DOHH2 (cell line): Measurements from ENCODE around the gene SIRT2.
"Not testable (repeated sequence)": the region's sequence is repeated elsewhere in the genome, so short reads cannot be mapped to it uniquely, and the experiment has no call there.

ENCODE experiments used
- H3F3A ChIP-seq: fragments of 200-600 bp; sonication (generic), shearing (Covaris generic); 2 replicates; pipeline ENCODE4 v1.6.0; 2016; ENCODE audit warnings: antibody characterized with exemption, mild to moderate bottlenecking; ENCODE audit not compliant: control insufficient read depth, insufficient read depth
- H3K27ac ChIP-seq: fragments of 200-600 bp; sonication (generic); 2 replicates; pipeline ENCODE4 v1.5.1; 2014; ENCODE audit warnings: low read depth, mild to moderate bottlenecking, low read length, moderate library complexity
- H3K27me3 ChIP-seq: fragments of 200-600 bp; sonication (generic); 2 replicates; pipeline ENCODE4 v1.6.1; 2014; ENCODE audit warnings: mild to moderate bottlenecking, low read length, mixed read lengths; ENCODE audit not compliant: control insufficient read depth
- H3K36me3 ChIP-seq: fragments of 200-600 bp; sonication (generic); 2 replicates; pipeline ENCODE4 v1.6.1; 2014; ENCODE audit warnings: mild to moderate bottlenecking, low read length, moderate library complexity, mixed read lengths; ENCODE audit not compliant: control insufficient read depth
- H3K4me1 ChIP-seq: fragments of 200-600 bp; sonication (generic); 2 replicates; pipeline ENCODE4 v1.6.1; 2014; ENCODE audit warnings: mild to moderate bottlenecking, low read length, mixed read lengths; ENCODE audit not compliant: control insufficient read depth
- H3K4me2 ChIP-seq: fragments of 200-600 bp; sonication (generic); 2 replicates; pipeline ENCODE4 v1.6.0; 2014; ENCODE audit warnings: mild to moderate bottlenecking, low read length, moderate library complexity
- H3K4me3 ChIP-seq: fragments of 200-600 bp; sonication (generic); 2 replicates; pipeline ENCODE4 v1.5.1; 2014; ENCODE audit warnings: mild to moderate bottlenecking, low read length, mixed read lengths
- H3K79me2 ChIP-seq: fragments of 200-600 bp; sonication (generic); 2 replicates; pipeline ENCODE4 v1.6.1; 2014; ENCODE audit warnings: mild to moderate bottlenecking, low read length, mixed read lengths; ENCODE audit not compliant: control insufficient read depth
- H3K9me2 ChIP-seq: fragments of 200-600 bp; sonication (generic); replicated peaks from 2 replicates; pipeline ENCODE4 v1.6.1; 2014; ENCODE audit warnings: mild to moderate bottlenecking, low read length, mixed read lengths; ENCODE audit not compliant: control insufficient read depth
- H3K9me3 ChIP-seq: fragments of 200-600 bp; sonication (generic); 2 replicates; pipeline ENCODE4 v1.6.1; 2014; ENCODE audit warnings: antibody characterized with exemption, low read length, mixed read lengths; ENCODE audit not compliant: control insufficient read depth, insufficient read depth
- H4K20me1 ChIP-seq: fragments of 200-600 bp; sonication (generic); 2 replicates; pipeline ENCODE4 v1.6.0; 2014; ENCODE audit warnings: low read depth, mild to moderate bottlenecking, antibody characterized with exemption, low read length, moderate library complexity; ENCODE audit not compliant: control insufficient read depth, insufficient read depth
- EZH2phosphoT487 ChIP-seq: fragments of 200-600 bp; sonication (generic); IDR thresholded peaks from 2 replicates; pipeline ENCODE4 v1.6.1; 2017; ENCODE audit warnings: borderline replicate concordance, mild to moderate bottlenecking, antibody characterized with exemption, low read length, moderate library complexity, mixed read lengths
- TF ChIP-seq, protein P1 (sequence below): fragments of 200-600 bp; sonication (generic); IDR thresholded peaks from one replicate; pipeline ENCODE4 v1.5.1; 2014; ENCODE audit warnings: antibody characterized with exemption, mild to moderate bottlenecking, low read depth, low read length; ENCODE audit not compliant: poor library complexity, severe bottlenecking

The SIRT2 gene

DNA sequence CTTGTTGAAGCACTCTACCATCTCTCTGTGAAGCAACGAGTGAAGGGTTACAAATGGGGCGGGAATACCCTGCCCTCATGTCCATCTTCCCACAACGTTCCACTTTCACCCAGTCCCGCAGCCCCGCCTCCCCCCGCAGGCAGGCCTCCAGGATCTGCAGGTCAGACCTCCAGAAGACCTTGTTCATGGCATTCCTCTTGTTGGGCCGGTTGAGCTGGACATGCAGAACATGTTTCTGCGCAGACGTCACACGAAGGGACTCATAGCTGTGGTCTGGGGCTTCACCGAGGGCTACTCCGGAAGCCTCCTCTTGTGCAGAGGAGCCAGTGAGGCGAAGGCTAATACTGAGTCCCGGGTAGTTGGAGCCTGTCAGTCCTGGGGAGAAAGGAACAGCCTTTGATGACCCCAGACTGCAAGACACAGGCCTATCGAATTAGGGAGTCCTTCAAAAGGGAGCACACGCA lies 68.2 kb downstream of the SIRT2 start:
- Histone ChIP-seq H3K9me2 (no peaks in the 10 kb centered on the region), H4K20me1 (no peaks in the 10 kb centered on the region), H3K9me3 (no peaks in the 10 kb centered on the region), H3K79me2 (peaks cover 18% of the 10 kb centered on the region), H3K4me3 (peak overlapping the region; percentile 95), H3K27me3 (no peaks in the 10 kb centered on the region), H3K36me3 (peaks cover 47% of the 10 kb centered on the region), H3K4me2 (peak overlapping the region; percentile 98), H3K4me1 (peaks cover 26% of the 10 kb centered on the region), H3K27ac (peak overlapping the region; percentile 60), H3F3A (peaks cover 27% of the 10 kb centered on the region)
- TF ChIP-seq, protein P1, sequence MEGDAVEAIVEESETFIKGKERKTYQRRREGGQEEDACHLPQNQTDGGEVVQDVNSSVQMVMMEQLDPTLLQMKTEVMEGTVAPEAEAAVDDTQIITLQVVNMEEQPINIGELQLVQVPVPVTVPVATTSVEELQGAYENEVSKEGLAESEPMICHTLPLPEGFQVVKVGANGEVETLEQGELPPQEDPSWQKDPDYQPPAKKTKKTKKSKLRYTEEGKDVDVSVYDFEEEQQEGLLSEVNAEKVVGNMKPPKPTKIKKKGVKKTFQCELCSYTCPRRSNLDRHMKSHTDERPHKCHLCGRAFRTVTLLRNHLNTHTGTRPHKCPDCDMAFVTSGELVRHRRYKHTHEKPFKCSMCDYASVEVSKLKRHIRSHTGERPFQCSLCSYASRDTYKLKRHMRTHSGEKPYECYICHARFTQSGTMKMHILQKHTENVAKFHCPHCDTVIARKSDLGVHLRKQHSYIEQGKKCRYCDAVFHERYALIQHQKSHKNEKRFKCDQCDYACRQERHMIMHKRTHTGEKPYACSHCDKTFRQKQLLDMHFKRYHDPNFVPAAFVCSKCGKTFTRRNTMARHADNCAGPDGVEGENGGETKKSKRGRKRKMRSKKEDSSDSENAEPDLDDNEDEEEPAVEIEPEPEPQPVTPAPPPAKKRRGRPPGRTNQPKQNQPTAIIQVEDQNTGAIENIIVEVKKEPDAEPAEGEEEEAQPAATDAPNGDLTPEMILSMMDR: no peak
- TF ChIP-seq EZH2phosphoT487: no peak

DNA sequence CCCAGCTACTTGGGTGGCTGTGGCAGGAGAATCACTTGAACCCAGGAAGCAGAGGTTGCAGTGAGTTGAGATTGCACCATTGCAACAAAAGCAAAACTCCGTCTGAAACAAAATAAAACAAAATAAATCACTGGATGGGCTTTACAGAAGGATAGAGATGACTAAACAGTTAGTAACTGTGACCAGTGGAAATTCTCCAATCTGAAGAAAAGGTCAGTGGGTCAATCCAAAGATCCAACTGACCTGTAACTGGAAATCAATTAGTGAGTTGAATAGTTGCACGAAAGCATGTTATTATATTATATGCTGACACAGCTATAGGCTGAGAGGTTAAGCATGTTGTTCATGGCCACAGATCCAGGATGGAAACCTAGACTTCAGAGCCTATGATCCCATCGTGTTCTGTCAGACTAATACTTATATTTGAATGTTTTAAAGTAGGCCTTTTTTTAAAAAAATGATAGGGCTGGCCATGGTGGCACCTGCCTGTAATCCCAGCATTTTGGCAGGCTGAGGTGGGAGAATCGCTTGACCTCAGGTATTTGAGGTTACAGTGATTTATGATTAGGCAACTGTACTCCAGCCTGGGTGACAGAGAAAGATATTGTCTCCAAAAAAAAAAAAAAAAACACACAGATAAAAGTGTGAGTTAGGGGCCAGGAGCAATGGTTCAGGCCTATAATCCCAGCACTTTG lies 69.2 kb downstream of the SIRT2 start:
- H3F3A ChIP-seq: peaks cover 17% of the 10 kb centered on the region
- H4K20me1 ChIP-seq: no peaks in the 10 kb centered on the region
- H3K4me2 ChIP-seq: peak overlapping the region; percentile 98
- peaks cover 41% of the 10 kb centered on the region for H3K36me3 ChIP-seq
- peak overlapping the region; percentile 95 for H3K4me3 ChIP-seq
- no peaks in the 10 kb centered on the region for H3K27me3 ChIP-seq
- H3K9me3 ChIP-seq: no peaks in the 10 kb centered on the region
- H3K9me2 ChIP-seq: no peaks in the 10 kb centered on the region
- H3K79me2 ChIP-seq: peaks cover 18% of the 10 kb centered on the region
- H3K4me1 ChIP-seq: peaks cover 26% of the 10 kb centered on the region
- TF ChIP-seq EZH2phosphoT487: no peak
- TF ChIP-seq, protein P1: no peak
- no peak overlapping the region for H3K27ac ChIP-seq

DNA sequence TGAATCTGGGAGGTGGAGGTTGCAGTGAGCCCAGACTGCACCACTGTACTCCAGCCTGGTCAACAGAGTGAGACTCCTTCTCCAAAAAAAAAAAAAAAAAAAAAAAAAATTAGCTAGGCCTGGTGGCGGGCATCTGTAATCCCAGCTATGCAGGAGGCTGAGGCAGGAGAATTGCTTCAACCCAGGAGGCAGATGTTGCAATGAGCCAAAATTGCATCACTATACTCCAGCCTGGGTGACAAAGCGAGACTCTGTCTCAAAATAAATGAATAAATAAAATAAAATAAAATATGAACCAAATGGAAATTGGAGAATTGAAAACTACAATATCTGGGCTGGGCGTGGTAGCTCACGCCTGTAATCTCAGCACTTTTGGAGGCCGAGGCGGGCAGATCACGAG lies 70.2 kb downstream of the SIRT2 start:
- H3K4me3 ChIP-seq, H3K9me3 ChIP-seq, H3F3A ChIP-seq, H3K4me2 ChIP-seq, H3K27me3 ChIP-seq, H3K9me2 ChIP-seq, H4K20me1 ChIP-seq, H3K27ac ChIP-seq: not testable (repeated sequence)
- peaks cover 41% of the 10 kb centered on the region for H3K36me3 ChIP-seq
- peaks cover 26% of the 10 kb centered on the region for H3K4me1 ChIP-seq
- peaks cover 18% of the 10 kb centered on the region for H3K79me2 ChIP-seq
